NCI-H69 (cell line): ENCODE measurements around the gene NMNAT2.
A peak's percentile ranks its signal among the peaks of the same experiment; 100 is the strongest.
"Not testable (repeated sequence)": the region's sequence is repeated elsewhere in the genome, so short reads cannot be mapped to it uniquely, and the experiment has no call there.

ENCODE experiments used
- DNase-seq: peaks from one replicate; lab custom pipeline; 2025; lab: John Stamatoyannopoulos, UW

NMNAT2 gene

DNA sequence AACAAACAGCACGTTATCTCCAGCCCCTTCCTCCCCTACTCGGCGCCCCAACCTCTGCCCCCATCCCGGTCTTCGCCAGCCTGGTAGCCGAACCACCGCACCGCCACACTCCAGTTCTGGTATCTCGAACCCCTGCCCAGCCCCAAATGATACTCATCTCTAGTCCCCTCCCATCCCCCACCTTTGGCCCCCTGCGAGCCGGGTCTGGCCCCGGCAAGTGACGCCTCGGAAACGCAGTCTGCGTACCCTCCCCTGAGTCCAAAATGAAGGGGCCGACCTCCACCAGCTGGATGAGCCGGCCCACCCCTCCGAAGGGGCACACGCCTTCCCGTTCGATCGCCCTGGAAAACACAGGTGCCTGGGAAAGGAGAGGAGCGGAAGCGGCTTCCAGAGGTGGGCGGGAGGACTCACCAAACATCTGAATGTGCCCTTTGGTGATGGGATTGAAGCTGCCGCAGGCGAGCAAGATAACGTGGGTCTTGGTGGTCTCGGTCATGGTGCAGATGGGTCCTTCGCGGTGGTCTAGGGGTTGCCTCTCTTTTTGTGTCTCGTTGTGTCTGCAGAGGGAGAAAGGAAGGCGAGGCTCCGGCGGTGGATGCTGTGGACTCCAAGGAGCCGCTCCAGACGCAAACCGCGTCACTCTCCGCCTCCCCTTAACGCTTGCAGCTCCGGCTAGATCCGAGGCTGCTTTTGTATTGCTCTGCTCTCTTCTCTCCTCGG, at the start of gene NMNAT2:
TSS of gene NMNAT2 (minus strand) at position 609 of the 720 bp plus-strand sequence. CDS start at position 496, 113 bp downstream.
- DNase-seq: peak; percentile 86

- peak; percentile 55 for DNase-seq
Observed at GRCh38 chr1:183467687-183468086, 49.5 kb upstream of the NMNAT2 start.

- no peak for DNase-seq
Observed at GRCh38 chr1:183466781-183467180, 48.6 kb upstream of the NMNAT2 start.

GRCh38 chr1:183463566-183463965, 45.4 kb upstream of the NMNAT2 start:
- no peak for DNase-seq

GRCh38 chr1:183461350-183461749, 43.2 kb upstream of the NMNAT2 start:
- no peak for DNase-seq

GRCh38 chr1:183460596-183460995, 42.4 kb upstream of the NMNAT2 start:
- no peak for DNase-seq

- DNase-seq: no peak
Observed at GRCh38 chr1:183457449-183457848, 39.3 kb upstream of the NMNAT2 start.

- DNase-seq: no peak
Observed at GRCh38 chr1:183456826-183457225, 38.6 kb upstream of the NMNAT2 start.

GRCh38 chr1:183454377-183454776, 36.2 kb upstream of the NMNAT2 start:
- DNase-seq: no peak

DNA sequence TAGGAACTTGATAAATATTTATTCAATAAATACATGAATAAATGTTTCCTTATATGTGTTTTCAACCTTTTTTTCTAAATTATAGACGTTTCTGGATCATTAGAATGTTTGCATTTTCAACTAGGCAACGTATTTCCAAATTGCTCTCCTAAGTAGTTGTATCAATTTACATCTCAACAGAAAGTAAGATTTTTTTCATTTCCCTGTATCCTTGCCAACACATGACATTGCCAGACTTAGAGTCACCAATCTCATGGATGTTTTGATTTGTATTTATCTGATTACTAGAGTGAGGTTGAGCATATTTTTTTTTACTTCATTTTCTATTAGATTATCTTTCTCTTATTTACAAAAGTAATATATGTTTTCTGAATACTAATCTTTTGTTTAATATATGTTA, 31.9 kb upstream of the NMNAT2 start:
- peak; percentile 14 for DNase-seq

DNA sequence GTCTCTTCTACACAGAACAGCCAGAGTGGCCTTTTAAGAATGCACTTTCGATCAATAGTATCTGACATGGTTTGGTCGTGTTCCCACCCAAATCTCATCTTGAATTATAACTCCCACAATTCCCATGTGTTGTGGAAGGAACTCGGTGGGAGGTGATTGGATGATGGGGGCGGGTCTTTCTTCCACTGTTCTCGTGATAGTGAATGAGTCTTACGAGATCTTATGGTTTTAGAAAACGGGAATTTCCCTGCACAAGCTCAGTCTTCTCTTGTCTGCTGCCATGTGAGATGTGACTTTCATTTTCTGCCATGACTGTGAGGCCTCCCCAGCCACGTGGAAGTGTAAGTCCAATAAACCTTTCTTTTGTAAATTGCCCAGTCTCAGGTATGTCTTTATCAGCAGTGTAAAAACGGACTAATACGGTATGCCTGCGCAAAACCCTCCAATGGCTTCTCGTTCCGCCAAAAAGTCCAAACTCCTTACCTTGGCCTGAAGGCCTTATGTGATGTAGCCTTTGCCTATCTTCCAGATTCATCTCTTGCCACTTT, 31.1 kb upstream of the NMNAT2 start:
- DNase-seq: no peak

DNA sequence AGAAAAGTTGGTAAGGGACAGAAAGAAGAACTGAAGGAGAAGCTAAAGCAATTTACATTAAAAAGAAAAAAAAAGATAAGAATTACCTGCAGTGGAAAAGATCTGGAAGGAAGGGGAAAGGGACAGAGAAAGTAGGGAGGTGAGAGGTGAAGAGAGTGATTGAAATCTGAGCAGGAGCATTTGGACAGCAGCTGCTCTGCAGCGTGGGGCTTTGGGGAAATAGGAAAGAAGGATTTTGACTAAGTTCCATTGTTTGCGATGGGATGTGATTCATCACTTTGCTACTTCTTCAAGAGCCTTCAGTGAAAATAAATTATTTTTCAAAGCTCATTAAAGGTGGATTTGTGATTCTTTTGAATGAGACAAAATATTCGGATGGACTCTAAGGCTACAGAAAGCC, 26.1 kb upstream of the NMNAT2 start:
- DNase-seq: peak; percentile 29

- no peak for DNase-seq
Observed at GRCh38 chr1:183443466-183443865, 25.3 kb upstream of the NMNAT2 start.

- peak; percentile 67 for DNase-seq
Observed at GRCh38 chr1:183443011-183443410, 24.8 kb upstream of the NMNAT2 start.

- no peak for DNase-seq
Observed at GRCh38 chr1:183438060-183438459, 19.9 kb upstream of the NMNAT2 start.

GRCh38 chr1:183435497-183435896, 17.3 kb upstream of the NMNAT2 start:
- no peak for DNase-seq

- DNase-seq: no peak
Observed at GRCh38 chr1:183433703-183434102, 15.5 kb upstream of the NMNAT2 start.

- no peak for DNase-seq
Observed at GRCh38 chr1:183432548-183432875, 14.3 kb upstream of the NMNAT2 start.

DNA sequence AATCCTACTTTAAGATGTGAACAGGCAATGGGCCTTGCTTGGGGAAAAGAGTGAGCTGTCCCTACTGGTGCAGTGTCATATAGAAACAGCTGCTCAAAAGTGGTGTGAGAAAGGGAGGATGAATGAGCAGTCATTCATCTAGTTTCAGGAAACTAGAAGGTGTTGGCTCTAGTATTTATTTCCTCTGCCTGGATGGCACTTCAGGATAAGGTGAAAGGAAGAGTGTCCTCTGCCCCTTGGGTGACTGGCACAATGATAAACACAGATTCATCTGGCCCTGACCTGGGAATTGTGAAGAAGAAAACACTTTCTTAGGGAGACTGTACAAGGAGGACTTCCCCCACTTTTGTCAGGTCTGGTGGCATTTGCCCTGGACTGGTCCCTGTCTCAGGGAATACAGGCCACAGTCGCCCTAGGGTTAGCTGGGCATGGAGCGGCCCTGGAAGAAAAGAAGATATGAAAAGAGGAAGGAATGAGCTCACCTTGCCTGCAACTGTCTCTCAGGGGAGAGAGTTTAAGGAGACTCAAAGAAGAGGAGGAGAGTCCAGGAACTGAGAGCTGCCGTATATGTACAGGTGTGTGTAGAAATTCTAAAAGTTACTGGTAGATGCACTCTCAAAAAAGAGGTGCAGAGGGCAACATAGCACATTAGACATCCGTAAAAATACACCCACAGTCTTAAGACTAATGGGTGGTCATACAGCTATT, 13.8 kb upstream of the NMNAT2 start:
- DNase-seq: no peak

DNA sequence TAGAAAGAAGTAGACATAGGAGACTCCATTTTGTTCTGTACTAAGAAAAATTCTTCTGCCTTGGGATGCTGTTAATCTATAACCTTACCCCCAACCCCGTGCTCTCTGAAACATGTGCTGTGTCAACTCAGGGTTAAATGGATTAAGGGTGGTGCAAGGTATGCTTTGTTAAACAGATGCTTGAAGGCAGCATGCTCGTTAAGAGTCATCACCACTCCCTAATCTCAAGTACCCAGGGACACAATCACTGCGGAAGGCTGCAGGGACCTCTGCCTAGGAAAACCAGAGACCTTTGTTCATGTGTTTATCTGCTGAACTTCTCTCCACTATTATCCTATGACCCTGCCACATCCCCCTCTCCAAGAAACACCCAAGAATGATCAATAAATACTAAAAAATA, 9.4 kb upstream of the NMNAT2 start:
- not testable (repeated sequence) for DNase-seq

DNA sequence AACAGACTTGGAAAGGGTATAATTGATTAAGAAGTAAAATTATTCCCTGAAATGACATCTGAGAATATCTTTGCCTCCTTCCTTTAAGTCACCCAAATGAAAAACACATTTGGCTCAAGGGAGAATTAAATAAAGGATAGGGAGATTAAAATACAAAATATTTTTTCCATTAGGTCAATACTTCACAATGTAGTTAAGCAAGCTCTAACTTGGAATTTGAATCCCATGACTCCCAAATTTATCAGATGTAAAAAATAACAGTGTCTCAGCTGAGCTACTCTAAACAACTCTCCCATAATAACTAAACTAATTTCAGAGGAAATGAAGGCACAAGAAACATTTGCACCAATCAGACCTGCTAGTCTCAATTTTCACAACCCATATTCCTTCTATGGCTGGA, 6.5 kb upstream of the NMNAT2 start:
- no peak for DNase-seq

DNA sequence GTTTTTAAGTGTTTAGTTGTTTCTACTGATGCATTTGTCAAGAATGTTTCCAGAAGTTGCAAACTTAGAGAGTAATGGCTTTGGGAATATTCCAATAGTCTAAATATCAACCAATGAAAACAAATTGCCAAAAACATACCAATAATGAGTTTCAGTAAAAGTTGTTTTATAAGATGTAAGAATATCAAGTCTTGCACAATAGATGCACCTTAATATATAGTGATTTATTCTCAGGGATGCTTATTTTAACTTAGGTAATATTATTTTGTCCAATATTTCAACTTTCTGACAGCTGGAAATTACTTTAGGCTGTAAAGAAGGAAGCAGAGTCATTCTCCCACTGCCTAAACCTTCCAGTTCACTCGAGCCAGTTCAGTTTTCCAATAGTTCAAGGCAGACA, 5.4 kb upstream of the NMNAT2 start:
- no peak for DNase-seq

- DNase-seq: no peak
Observed at GRCh38 chr1:183419399-183419798, 1.2 kb upstream of the NMNAT2 start.
